ENCODE measurements around the gene FGGY. TPM values are rescaled to one million over a fixed set of nuclear protein-coding genes. Genes with fewer than 3 reads are reported as not detected.

The FGGY gene
- total RNA-seq, 1 experiment from 2014 or later: 17.8 TPM

DNA sequence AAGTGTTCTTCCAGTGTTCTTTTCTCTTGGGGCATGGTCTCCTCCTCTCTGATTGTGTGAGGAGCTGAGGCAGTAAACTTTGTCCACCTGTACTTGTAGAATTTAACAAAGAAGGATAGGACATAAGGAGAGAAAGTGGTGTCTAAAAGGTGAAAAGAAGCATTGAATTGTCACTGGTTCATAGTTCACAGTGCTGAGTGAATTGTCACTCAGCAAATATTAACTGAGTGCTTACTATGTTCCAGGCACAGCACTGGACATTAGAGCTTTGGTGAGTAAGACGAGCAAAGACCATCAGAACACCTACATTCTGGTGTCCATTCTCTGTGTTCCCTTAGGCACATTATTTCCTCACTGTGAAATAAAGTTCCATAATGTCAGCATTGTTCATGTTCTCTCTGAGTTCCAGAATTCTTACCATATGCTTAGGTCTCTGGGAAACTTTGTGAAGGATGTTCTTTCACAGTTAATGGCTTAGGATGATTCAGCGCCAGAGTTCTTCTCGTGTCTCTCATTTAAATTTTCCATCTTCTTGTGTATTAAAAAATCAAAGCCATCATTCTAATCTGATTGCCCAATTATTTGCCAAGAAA lies 361.1 kb downstream of the FGGY start:
- TF ChIP-seq, protein P1, sequence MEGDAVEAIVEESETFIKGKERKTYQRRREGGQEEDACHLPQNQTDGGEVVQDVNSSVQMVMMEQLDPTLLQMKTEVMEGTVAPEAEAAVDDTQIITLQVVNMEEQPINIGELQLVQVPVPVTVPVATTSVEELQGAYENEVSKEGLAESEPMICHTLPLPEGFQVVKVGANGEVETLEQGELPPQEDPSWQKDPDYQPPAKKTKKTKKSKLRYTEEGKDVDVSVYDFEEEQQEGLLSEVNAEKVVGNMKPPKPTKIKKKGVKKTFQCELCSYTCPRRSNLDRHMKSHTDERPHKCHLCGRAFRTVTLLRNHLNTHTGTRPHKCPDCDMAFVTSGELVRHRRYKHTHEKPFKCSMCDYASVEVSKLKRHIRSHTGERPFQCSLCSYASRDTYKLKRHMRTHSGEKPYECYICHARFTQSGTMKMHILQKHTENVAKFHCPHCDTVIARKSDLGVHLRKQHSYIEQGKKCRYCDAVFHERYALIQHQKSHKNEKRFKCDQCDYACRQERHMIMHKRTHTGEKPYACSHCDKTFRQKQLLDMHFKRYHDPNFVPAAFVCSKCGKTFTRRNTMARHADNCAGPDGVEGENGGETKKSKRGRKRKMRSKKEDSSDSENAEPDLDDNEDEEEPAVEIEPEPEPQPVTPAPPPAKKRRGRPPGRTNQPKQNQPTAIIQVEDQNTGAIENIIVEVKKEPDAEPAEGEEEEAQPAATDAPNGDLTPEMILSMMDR (conservative IDR thresholded peaks at IDR 0.05): no peak
- no peak for TF ChIP-seq EZH2 (IDR thresholded peaks at IDR 0.05; ENCODE audit: low read depth)
- no peaks in the 10 kb centered on the region for H3F3A ChIP-seq (ENCODE audit: insufficient read depth, low read depth)
- no peaks in the 10 kb centered on the region for H4K20me1 ChIP-seq (ENCODE audit: insufficient read depth)
- intact Hi-C loops (cut with micrococcal nuclease; ENCODE audit: unreplicated experiment): no loop called here
- BruUV-seq (replicated peaks): no TSS peak
- H3K27ac ChIP-seq: no peak overlapping the region
- H3K27me3 ChIP-seq (ENCODE audit: insufficient read depth, low read depth): no peaks in the 10 kb centered on the region
- CTCF ChIA-PET: no interaction called here
- no peak for DNase-seq
- H3K36me3 ChIP-seq (ENCODE audit: low read depth): no peaks in the 10 kb centered on the region
- no peak overlapping the region for H3K4me2 ChIP-seq
- no peak overlapping the region for H2AFZ ChIP-seq
- H3K79me2 ChIP-seq (ENCODE audit: low read depth): no peaks in the 10 kb centered on the region
- H3K4me1 ChIP-seq (replicated peaks; ENCODE audit: insufficient read depth): no peaks in the 10 kb centered on the region
- POLR2A ChIA-PET (ENCODE audit: unreplicated experiment): no interaction called here
- no peaks in the 10 kb centered on the region for H3K9me2 ChIP-seq (ENCODE audit: insufficient read depth)
- no peaks in the 10 kb centered on the region for H3K9me3 ChIP-seq (ENCODE audit: insufficient read depth, low read depth)
- no peak overlapping the region for H3K4me3 ChIP-seq

DNA sequence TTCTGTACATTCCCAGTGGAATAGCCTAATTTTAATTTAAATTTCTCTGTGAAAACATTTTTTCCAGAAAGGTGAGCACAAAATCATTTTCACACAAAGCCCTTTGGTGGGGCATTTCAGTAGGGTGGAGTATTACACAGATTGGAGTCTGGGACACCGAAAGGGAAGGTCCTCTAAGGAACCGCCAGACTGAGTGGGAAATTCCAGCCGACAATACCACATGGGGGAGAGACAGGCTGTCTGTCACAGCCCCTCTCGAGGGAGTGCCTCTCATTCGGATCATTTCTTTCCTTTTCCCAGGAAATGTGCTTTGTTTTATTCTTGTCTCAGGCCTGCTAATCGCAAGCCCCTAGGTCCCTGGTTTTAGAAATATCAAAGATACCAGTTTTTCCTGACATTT lies 367.3 kb downstream of the FGGY start:
- Histone ChIP-seq H4K20me1 (ENCODE audit: insufficient read depth) (no peaks in the 10 kb centered on the region), H3K27me3 (ENCODE audit: insufficient read depth, low read depth) (no peaks in the 10 kb centered on the region), H3K4me1 (replicated peaks; ENCODE audit: insufficient read depth) (no peaks in the 10 kb centered on the region), H2AFZ (no peak overlapping the region), H3K9me2 (ENCODE audit: insufficient read depth) (no peaks in the 10 kb centered on the region), H3K4me2 (no peak overlapping the region), H3F3A (ENCODE audit: insufficient read depth, low read depth) (no peaks in the 10 kb centered on the region), H3K36me3 (ENCODE audit: low read depth) (no peaks in the 10 kb centered on the region), H3K79me2 (ENCODE audit: low read depth) (no peaks in the 10 kb centered on the region), H3K9me3 (ENCODE audit: insufficient read depth, low read depth) (no peaks in the 10 kb centered on the region), H3K27ac (no peak overlapping the region), H3K4me3 (no peak overlapping the region)
- CTCF ChIA-PET: no interaction called here
- no peak for DNase-seq
- POLR2A ChIA-PET (ENCODE audit: unreplicated experiment): interaction anchor here (0.6 kb wide), 1 partner anchor 364 kb away, joined by 3 read pairs; no protein-coding TSS in a partner anchor
- intact Hi-C loops (cut with micrococcal nuclease; ENCODE audit: unreplicated experiment): no loop called here
- TF ChIP-seq, protein P1 (conservative IDR thresholded peaks at IDR 0.05): no peak
- TF ChIP-seq EZH2 (IDR thresholded peaks at IDR 0.05; ENCODE audit: low read depth): no peak
- no TSS peak for BruUV-seq (replicated peaks)

DNA sequence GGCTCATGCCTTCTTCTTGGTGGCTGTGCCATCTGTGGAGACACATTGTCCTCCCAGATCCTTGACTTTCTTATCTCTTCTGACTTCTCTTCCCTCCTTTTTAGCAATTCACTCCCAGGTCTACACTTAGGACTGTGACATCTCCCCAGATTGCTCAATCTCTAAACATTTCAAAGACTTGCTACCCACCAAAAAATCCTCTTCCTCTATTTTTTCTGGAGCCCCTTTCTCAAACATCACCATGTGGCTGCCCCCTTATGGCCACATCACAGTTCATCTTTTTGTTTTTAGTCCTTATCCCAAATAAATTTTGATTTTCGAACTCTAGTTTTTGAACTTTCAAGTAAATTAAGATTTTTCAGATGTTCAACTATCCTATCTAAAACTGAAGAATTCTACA lies 369.2 kb downstream of the FGGY start:
- Histone ChIP-seq H3K9me2 (ENCODE audit: insufficient read depth) (no peaks in the 10 kb centered on the region), H3K4me1 (replicated peaks; ENCODE audit: insufficient read depth) (no peaks in the 10 kb centered on the region), H3K27me3 (ENCODE audit: insufficient read depth, low read depth) (no peaks in the 10 kb centered on the region), H3K27ac (no peak overlapping the region), H3K4me2 (no peak overlapping the region), H3F3A (ENCODE audit: insufficient read depth, low read depth) (no peaks in the 10 kb centered on the region), H3K36me3 (ENCODE audit: low read depth) (no peaks in the 10 kb centered on the region), H3K4me3 (no peak overlapping the region), H3K79me2 (ENCODE audit: low read depth) (no peaks in the 10 kb centered on the region), H4K20me1 (ENCODE audit: insufficient read depth) (no peaks in the 10 kb centered on the region), H3K9me3 (ENCODE audit: insufficient read depth, low read depth) (no peaks in the 10 kb centered on the region), H2AFZ (no peak overlapping the region)
- BruUV-seq (replicated peaks): no TSS peak
- intact Hi-C loops (cut with micrococcal nuclease; ENCODE audit: unreplicated experiment): no loop called here
- ChIA-PET POLR2A (ENCODE audit: unreplicated experiment) (no interaction called here), CTCF (no interaction called here)
- TF ChIP-seq, protein P1 (conservative IDR thresholded peaks at IDR 0.05): no peak
- TF ChIP-seq EZH2 (IDR thresholded peaks at IDR 0.05; ENCODE audit: low read depth): no peak
- DNase-seq: no peak
